Ramos (cell line): ENCODE results near the gene EDDM3A.
"Not testable (repeated sequence)": the region's sequence is repeated elsewhere in the genome, so short reads cannot be mapped to it uniquely, and the experiment has no call there.

Experiments
- in situ Hi-C: fragments of 300-500 bp; cut with MboI; formaldehyde crosslinking; loops from one replicate; pipeline ENCODE4 v1.14.3; 2022; ENCODE audit warnings: low sequenced_read_pairs; ENCODE audit not compliant: unreplicated experiment

The EDDM3A gene

GRCh38 chr14:20732979-20733635 is 12.6 kb upstream of the EDDM3A start:
- in situ Hi-C loops = no loop called here

DNA sequence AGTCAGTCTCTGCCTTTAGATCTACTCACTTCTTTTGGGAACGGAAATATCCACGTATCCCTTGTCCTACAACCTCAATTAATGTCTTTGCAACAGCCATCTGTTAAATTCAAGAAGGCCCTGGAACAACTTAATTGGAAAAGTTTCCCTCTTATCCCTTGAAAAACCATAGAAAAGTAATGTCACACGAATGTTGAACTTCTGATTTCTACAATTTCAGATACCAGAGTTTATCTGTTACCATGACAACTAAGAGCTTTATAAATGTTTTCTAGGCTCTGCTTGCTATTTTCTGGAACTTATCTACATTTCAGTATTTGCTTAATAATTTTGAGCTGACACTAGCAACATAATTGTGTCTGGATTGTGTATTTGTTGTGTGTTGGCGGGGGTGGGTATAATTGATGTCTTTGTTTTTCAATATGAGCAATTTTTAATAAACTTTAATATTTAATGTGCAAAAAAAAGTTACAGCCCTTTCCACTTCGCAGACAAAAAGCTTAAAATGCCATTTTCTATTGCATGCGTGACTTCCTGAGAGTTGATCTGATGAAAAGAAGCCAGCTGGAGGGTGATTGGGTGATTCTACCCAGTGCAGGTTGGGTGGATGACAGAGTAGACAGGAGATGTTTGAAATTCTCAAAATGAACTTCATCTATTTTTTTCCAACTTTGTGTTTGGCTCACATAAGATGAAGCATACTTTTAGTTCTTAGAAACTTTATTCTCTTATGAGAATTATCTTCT is 11.8 kb upstream of the EDDM3A start:
- in situ Hi-C loops = no loop called here

DNA sequence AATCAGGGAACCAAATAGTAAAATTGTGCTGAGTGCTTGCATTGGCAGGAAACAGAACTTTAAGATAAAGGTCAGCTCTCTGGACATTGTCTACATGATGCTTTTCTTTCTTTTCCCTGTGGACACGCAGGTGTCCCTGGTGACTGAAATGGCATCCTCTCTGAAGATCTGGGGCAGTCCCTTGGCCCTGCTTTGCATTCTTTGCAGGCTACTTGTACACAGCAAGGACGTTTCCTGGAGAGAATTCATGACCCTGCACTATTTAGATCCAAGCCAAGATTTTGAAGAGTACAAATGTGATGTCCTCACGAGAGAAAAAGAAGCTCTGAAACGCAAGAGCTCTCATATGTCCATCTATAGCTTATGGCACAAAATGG is 11.3 kb upstream of the EDDM3A start:
- in situ Hi-C loops = no loop called here

DNA sequence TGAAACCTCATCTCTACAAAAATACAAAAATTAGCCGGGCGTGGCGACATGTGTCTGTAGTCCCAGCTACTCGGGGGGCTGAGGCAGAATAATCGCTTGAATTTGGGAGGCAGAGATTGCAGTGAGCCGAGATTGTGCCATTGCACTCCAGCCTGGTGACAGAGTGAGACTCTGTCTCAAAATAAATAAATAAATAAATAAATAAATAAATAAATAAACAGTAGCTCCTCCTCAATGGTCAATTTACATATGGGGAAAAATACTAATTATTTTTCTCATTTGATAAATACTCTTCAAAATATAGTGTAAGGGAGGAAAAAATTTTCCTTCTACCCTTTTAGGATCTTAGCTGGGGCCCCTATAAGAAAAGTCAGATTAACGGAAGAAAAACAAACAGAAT is 7.4 kb upstream of the EDDM3A start:
- in situ Hi-C loops = not testable (repeated sequence)

DNA sequence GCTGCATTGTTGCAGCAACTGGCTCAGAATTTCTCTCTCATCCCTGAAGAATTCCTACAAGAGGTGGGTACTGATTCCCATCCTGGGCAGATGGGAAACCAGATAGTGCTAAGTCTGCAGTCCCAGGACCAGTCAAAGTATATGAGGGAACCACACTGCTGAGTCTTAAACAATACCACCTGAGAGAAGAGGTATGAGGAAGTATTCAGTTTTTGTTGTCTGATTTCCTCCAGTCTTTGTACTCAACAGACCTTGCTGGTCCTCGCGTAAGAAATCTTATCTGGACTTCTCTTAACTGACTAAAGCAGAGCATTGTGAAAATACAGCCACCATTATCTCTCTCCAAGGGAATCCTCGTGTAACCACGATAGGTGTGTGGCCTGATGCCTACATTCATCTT is 3.6 kb upstream of the EDDM3A start:
- in situ Hi-C loops = no loop called here

DNA sequence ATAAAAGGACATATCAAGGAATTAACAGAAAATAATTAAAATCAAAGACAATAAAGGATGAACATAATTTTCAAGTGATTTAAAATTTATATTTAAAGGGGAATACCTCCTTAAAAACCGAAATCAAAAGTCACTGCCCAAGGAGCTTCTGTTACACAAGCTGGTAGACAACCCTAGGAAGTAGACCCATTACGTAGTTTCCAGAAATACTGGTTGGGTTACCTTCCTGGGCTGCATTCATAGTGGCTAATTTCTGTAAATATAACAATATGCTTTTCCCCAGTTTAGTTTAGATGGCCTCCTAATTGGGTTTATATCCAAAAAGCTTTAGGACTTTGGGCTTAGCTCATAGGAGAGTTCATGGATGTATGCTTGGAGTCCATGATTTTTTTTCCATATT is 2.1 kb upstream of the EDDM3A start:
- in situ Hi-C loops = no loop called here

GRCh38 chr14:20746566-20746965 is 879 bp downstream of the EDDM3A start:
- in situ Hi-C loops = no loop called here

DNA sequence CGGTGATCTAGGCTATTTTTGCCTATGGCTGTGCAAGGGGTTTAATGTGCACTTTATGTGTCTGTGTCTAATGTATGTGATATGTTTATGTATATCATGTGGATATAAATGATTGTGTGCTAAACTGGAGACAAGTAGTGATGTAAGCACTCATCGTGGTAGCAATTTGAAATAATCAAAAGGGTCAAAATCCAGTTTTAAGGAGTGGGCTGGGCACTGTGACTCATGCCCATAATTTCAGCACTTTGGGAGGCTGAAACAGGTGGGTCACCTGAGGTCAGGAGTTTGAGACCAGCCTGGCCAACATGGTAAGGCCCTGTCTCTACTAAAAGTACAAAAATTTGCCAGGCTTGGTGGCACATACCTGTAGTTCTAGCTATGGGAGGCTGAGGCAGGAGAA is 2.8 kb downstream of the EDDM3A start:
- in situ Hi-C loops = no loop called here

DNA sequence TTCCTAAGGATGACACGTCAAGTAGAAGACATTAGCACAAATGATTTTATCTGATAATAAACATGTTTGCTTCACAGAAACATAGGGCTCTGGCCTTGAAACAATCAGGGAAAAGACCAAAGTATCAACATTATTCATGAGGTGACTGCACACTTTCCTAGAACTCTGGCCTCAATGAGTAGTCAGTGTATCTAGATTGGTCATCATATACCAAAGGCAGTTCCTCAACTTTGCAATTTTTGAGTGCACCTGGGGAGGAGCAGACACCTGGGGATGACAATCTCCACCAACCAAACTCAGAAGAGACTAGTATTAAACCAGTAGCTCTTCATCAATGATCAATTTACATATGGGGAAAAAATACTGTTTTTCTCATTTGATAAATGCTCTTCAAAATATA is 4.5 kb downstream of the EDDM3A start:
- in situ Hi-C loops = no loop called here

- in situ Hi-C loops = no loop called here
Observed at GRCh38 chr14:20751963-20752562, 6.4 kb downstream of the EDDM3A start.

- in situ Hi-C loops = no loop called here
Observed at GRCh38 chr14:20754308-20754707, 8.6 kb downstream of the EDDM3A start.

- in situ Hi-C loops = no loop called here
Observed at GRCh38 chr14:20755037-20755436, 9.3 kb downstream of the EDDM3A start.

DNA sequence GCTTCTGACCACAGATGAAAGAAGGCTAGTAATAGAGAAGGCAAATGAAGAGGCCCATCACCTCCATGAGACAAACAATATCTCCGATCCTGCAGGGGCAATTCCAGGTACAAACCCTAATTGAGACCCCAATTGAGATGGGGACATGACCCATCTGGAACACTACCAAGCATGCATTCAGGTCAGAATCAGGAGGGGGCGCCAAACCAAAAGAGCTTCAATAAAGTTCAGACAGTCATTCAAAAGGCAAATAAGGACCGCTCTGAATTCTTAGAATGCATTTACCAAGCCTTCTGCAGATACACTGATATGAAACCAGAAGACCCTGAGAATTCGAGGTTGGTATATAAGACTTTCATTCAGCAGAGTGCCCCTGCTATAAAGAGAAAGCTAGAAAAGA is 12.3 kb downstream of the EDDM3A start:
- in situ Hi-C loops = no loop called here

- in situ Hi-C loops = not testable (repeated sequence)
Observed at GRCh38 chr14:20759465-20759864, 13.8 kb downstream of the EDDM3A start.

DNA sequence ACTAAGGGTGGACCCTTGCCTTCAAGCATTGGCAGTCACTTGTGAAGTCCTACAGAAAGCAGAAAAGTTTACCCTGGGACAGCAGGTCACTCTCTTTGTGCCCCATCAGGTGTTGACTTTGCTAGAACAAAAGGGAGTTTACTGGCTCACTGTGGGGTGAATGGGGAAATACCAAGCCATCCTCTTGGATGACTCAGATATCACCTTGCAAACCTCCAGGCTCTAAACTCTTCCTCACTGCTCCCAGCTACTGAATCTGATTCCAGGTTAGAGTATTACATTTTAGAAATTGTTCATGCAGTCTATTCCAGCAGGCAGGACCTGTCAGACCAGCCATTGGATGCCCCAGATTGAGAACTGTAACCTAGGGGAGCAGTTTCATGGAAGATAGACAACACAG is 15.3 kb downstream of the EDDM3A start:
- in situ Hi-C loops = no loop called here

- in situ Hi-C loops = no loop called here
Observed at GRCh38 chr14:20768593-20768892, 22.9 kb downstream of the EDDM3A start.

GRCh38 chr14:20769421-20769820 is 23.7 kb downstream of the EDDM3A start:
- in situ Hi-C loops = no loop called here

- in situ Hi-C loops = no loop called here
Observed at GRCh38 chr14:20772650-20773049, 27.0 kb downstream of the EDDM3A start.

- in situ Hi-C loops = no loop called here
Observed at GRCh38 chr14:20774258-20774824, 28.7 kb downstream of the EDDM3A start.

- in situ Hi-C loops = no loop called here
Observed at GRCh38 chr14:20775043-20775442, 29.4 kb downstream of the EDDM3A start.

GRCh38 chr14:20775901-20776300 is 30.2 kb downstream of the EDDM3A start:
- in situ Hi-C loops = no loop called here

GRCh38 chr14:20781803-20782202 is 36.1 kb downstream of the EDDM3A start:
- in situ Hi-C loops = no loop called here
